SU-DHL-6 (cell line): ENCODE results near the gene SEPTIN12.

ENCODE experiments used
- H2AFZ ChIP-seq: fragments of 200-600 bp; sonication (generic); 2 replicates; pipeline ENCODE4 v1.6.1; 2014; ENCODE audit warnings: low read depth, mild to moderate bottlenecking, moderate library complexity, mixed read lengths, antibody characterized with exemption, low read length; ENCODE audit not compliant: severe bottlenecking
- H3F3A ChIP-seq: fragments of 200-600 bp; shearing (Covaris generic); 2 replicates; pipeline ENCODE4 v1.6.0; 2016; ENCODE audit warnings: antibody characterized with exemption, mild to moderate bottlenecking; ENCODE audit not compliant: insufficient read depth
- H3K27ac ChIP-seq: fragments of 200-600 bp; sonication (generic); 2 replicates; pipeline ENCODE4 v1.5.1; 2016; ENCODE audit warnings: low read depth, mild to moderate bottlenecking, low read length, moderate library complexity, mixed read lengths
- H3K27me3 ChIP-seq: fragments of 200-600 bp; sonication (generic), shearing (Covaris generic); 2 replicates; pipeline ENCODE4 v1.6.0; 2014; ENCODE audit warnings: mild to moderate bottlenecking, low read length
- H3K36me3 ChIP-seq: fragments of 200-600 bp; sonication (generic); 2 replicates; pipeline ENCODE4 v1.6.1; 2014; ENCODE audit warnings: mild to moderate bottlenecking, low read length, mixed read lengths
- H3K4me2 ChIP-seq: fragments of 300-600, 200-600 bp; shearing (Covaris generic), sonication (generic); 2 replicates; pipeline ENCODE4 v1.6.0; 2014; ENCODE audit warnings: low read length, low read depth, mild to moderate bottlenecking; ENCODE audit not compliant: poor library complexity, severe bottlenecking
- H3K4me3 ChIP-seq: fragments of 200-600 bp; sonication (generic); 2 replicates; pipeline ENCODE4 v1.5.1; 2014; ENCODE audit warnings: antibody characterized with exemption, low read length, mild to moderate bottlenecking, mixed read lengths; ENCODE audit not compliant: insufficient read depth, poor library complexity, severe bottlenecking
- H3K79me2 ChIP-seq: fragments of 200-600 bp; sonication (generic); 2 replicates; pipeline ENCODE4 v1.6.1; 2014; ENCODE audit warnings: mild to moderate bottlenecking, low read length, moderate library complexity; ENCODE audit not compliant: insufficient read depth
- H3K9ac ChIP-seq: fragments of 200-600 bp; sonication (generic); 2 replicates; pipeline ENCODE4 v1.7.0; 2014; ENCODE audit warnings: mild to moderate bottlenecking, low read length
- H3K9me2 ChIP-seq: fragments of 200-600 bp; sonication (generic); replicated peaks from 2 replicates; pipeline ENCODE4 v1.6.1; 2014; ENCODE audit warnings: low read length; ENCODE audit not compliant: insufficient read depth
- H3K9me3 ChIP-seq: fragments of 200-600 bp; sonication (generic); 2 replicates; pipeline ENCODE4 v1.6.1; 2014; ENCODE audit warnings: low read length, mixed read lengths; ENCODE audit not compliant: insufficient read depth
- H4K20me1 ChIP-seq: fragments of 200-600 bp; sonication (generic); 2 replicates; pipeline ENCODE4 v1.6.1; 2014; ENCODE audit warnings: low read depth, mild to moderate bottlenecking, antibody characterized with exemption, low read length, moderate library complexity, mixed read lengths
- CTCF ChIP-seq: fragments of 200-600 bp; sonication (generic); IDR thresholded peaks from one replicate; pipeline ENCODE4 v1.5.1; 2017; ENCODE audit warnings: antibody characterized with exemption, mild to moderate bottlenecking, low read length, moderate library complexity; ENCODE audit not compliant: insufficient read depth, poor library complexity, severe bottlenecking
- EZH2phosphoT487 ChIP-seq: fragments of 200-600 bp; sonication (generic), shearing (Covaris generic); conservative IDR thresholded peaks from 2 replicates; pipeline ENCODE4 v1.6.1; 2018; ENCODE audit warnings: mild to moderate bottlenecking, antibody characterized with exemption, low read length, moderate library complexity, mixed read lengths

Gene SEPTIN12

GRCh38 chr16:4788910-4789309 is 765 bp upstream of the SEPTIN12 start:
- H3K9me2 ChIP-seq = no peaks in the 10 kb centered on the region
- no peak overlapping the region for H2AFZ ChIP-seq
- no peak overlapping the region for H3K27ac ChIP-seq
- no peak overlapping the region for H3K9ac ChIP-seq
- no peaks in the 10 kb centered on the region for H3K79me2 ChIP-seq
- no peak overlapping the region for H3K4me3 ChIP-seq
- TF ChIP-seq EZH2phosphoT487 (no peak), CTCF (no peak)
- no peaks in the 10 kb centered on the region for H4K20me1 ChIP-seq
- H3K4me2 ChIP-seq = no peak overlapping the region
- no peaks in the 10 kb centered on the region for H3F3A ChIP-seq
- no peaks in the 10 kb centered on the region for H3K27me3 ChIP-seq
- H3K9me3 ChIP-seq = no peaks in the 10 kb centered on the region
- H3K36me3 ChIP-seq = no peaks in the 10 kb centered on the region

GRCh38 chr16:4788489-4788889 is 344 bp upstream of the SEPTIN12 start:
- no peak overlapping the region for H2AFZ ChIP-seq
- no peak overlapping the region for H3K27ac ChIP-seq

GRCh38 chr16:4787068-4787467 is 1.1 kb downstream of the SEPTIN12 start:
- Histone ChIP-seq H3K36me3 (no peaks in the 10 kb centered on the region), H3F3A (no peaks in the 10 kb centered on the region), H4K20me1 (no peaks in the 10 kb centered on the region), H2AFZ (no peak overlapping the region), H3K9me2 (no peaks in the 10 kb centered on the region), H3K79me2 (no peaks in the 10 kb centered on the region), H3K27ac (no peak overlapping the region), H3K9me3 (no peaks in the 10 kb centered on the region), H3K4me3 (no peak overlapping the region), H3K9ac (no peak overlapping the region), H3K4me2 (no peak overlapping the region), H3K27me3 (no peaks in the 10 kb centered on the region)
- TF ChIP-seq CTCF = no peak
- no peak for TF ChIP-seq EZH2phosphoT487

More at GRCh38 chr16:4788489-4788889, 344 bp upstream of the SEPTIN12 start:
- Histone ChIP-seq H3K9me2 (no peaks in the 10 kb centered on the region), H3K79me2 (no peaks in the 10 kb centered on the region), H3K36me3 (no peaks in the 10 kb centered on the region), H3F3A (no peaks in the 10 kb centered on the region), H3K4me2 (no peak overlapping the region), H3K27me3 (no peaks in the 10 kb centered on the region), H3K4me3 (no peak overlapping the region), H4K20me1 (no peaks in the 10 kb centered on the region), H3K9ac (no peak overlapping the region), H3K9me3 (no peaks in the 10 kb centered on the region)
- TF ChIP-seq CTCF (no peak), EZH2phosphoT487 (no peak)
